Measurements from ENCODE around the gene LAMC3.
"Not testable (repeated sequence)": the region's sequence is repeated elsewhere in the genome, so short reads cannot be mapped to it uniquely, and the experiment has no call there.

The LAMC3 gene

GRCh38 chr9:131097126-131097947, 88.4 kb downstream of the LAMC3 start:
- no peak for DNase-seq (ENCODE audit: low read depth)

- no peak for DNase-seq (ENCODE audit: low read depth)
Measured at GRCh38 chr9:131097948-131098278, 88.9 kb downstream of the LAMC3 start.

GRCh38 chr9:131098391-131099101, 89.6 kb downstream of the LAMC3 start:
- DNase-seq (ENCODE audit: low read depth), result no peak

- no peak for DNase-seq (ENCODE audit: low read depth)
Measured at GRCh38 chr9:131099102-131099606, 90.2 kb downstream of the LAMC3 start.

GRCh38 chr9:131099845-131100244, 90.9 kb downstream of the LAMC3 start:
- not testable (repeated sequence) for DNase-seq (ENCODE audit: low read depth)

- no peak for DNase-seq (ENCODE audit: low read depth)
Measured at GRCh38 chr9:131100445-131100844, 91.5 kb downstream of the LAMC3 start.

- no peak for DNase-seq (ENCODE audit: low read depth)
Measured at GRCh38 chr9:131101207-131101964, 92.4 kb downstream of the LAMC3 start.

- no peak for DNase-seq (ENCODE audit: low read depth)
Measured at GRCh38 chr9:131103024-131103423, 94.0 kb downstream of the LAMC3 start.

- DNase-seq (ENCODE audit: low read depth), result no peak
Measured at GRCh38 chr9:131103535-131103934, 94.6 kb downstream of the LAMC3 start.

- no peak for DNase-seq (ENCODE audit: low read depth)
Measured at GRCh38 chr9:131104016-131104740, 95.2 kb downstream of the LAMC3 start.

- DNase-seq (ENCODE audit: low read depth), result no peak
Measured at GRCh38 chr9:131105952-131106351, 97.0 kb downstream of the LAMC3 start.

GRCh38 chr9:131107760-131108159, 98.8 kb downstream of the LAMC3 start:
- DNase-seq (ENCODE audit: low read depth), result no peak

- no peak for DNase-seq (ENCODE audit: low read depth)
Measured at GRCh38 chr9:131111186-131111853, 102.3 kb downstream of the LAMC3 start.

GRCh38 chr9:131111854-131112311, 102.9 kb downstream of the LAMC3 start:
- no peak for DNase-seq (ENCODE audit: low read depth)

GRCh38 chr9:131112374-131113154, 103.6 kb downstream of the LAMC3 start:
- DNase-seq (ENCODE audit: low read depth), result no peak

- DNase-seq (ENCODE audit: low read depth), result no peak
Measured at GRCh38 chr9:131113655-131114054, 104.7 kb downstream of the LAMC3 start.

GRCh38 chr9:131114084-131114535, 105.1 kb downstream of the LAMC3 start:
- DNase-seq (ENCODE audit: low read depth), result no peak

- DNase-seq (ENCODE audit: low read depth), result not testable (repeated sequence)
Measured at GRCh38 chr9:131115360-131115742, 106.4 kb downstream of the LAMC3 start.

GRCh38 chr9:131116281-131117120, 107.5 kb downstream of the LAMC3 start:
- DNase-seq (ENCODE audit: low read depth), result no peak

All from non-pigmented ciliary epithelial cell (primary cell).